ENCODE results near the gene MACROH2A1.

DNA sequence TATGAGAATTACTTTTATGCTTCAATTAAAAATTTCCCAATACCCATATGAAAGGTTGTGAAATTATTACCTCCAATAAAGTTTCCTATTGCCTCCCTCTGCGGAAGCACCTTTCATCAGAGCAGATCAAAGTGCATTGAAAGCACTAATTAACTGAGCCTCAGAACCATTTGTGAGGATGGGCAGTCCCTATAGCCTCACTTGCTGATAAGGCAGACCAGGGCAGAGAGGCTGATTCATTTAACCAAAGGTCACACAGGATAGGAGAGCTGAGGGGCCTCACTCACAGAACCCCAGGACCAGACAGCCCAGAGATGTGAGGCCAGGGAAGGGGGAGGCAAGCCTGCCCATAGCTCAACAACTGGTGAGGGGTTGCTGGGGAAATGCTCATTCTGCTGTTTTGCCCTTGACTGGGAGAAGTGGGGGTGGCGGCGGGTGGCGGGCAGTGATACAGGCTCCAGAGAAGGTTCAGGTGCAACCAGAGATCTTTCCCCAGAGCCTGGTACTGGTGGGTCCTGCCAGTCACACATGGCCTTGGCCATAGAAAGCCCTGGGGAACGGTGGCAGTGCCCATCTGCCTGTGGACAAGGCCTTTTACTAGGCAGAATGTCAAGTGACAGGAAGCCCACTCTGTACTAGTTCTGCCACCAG, 57.9 kb downstream of the MACROH2A1 start:
- TF ChIP-seq, protein P1, sequence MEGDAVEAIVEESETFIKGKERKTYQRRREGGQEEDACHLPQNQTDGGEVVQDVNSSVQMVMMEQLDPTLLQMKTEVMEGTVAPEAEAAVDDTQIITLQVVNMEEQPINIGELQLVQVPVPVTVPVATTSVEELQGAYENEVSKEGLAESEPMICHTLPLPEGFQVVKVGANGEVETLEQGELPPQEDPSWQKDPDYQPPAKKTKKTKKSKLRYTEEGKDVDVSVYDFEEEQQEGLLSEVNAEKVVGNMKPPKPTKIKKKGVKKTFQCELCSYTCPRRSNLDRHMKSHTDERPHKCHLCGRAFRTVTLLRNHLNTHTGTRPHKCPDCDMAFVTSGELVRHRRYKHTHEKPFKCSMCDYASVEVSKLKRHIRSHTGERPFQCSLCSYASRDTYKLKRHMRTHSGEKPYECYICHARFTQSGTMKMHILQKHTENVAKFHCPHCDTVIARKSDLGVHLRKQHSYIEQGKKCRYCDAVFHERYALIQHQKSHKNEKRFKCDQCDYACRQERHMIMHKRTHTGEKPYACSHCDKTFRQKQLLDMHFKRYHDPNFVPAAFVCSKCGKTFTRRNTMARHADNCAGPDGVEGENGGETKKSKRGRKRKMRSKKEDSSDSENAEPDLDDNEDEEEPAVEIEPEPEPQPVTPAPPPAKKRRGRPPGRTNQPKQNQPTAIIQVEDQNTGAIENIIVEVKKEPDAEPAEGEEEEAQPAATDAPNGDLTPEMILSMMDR (IDR thresholded peaks at IDR 0.05 in 4 of 5, conservative IDR thresholded peaks at IDR 0.05 in 1 of 5), result no peak
- no peak for TF ChIP-seq POLR2A (IDR thresholded peaks at IDR 0.05)
